Amygdala (tissue), 56 donors: ENCODE results near the gene EDA2R.

Experiments used
- DNase-seq, 56 donors: peaks; one replicate each; lab custom pipeline; 2025; lab: John Stamatoyannopoulos, UW

EDA2R gene

GRCh38 chrX:66638591-66639500, at the start of gene EDA2R:
Gene EDA2R (minus strand): TSS chrX:66639078. CDS start chrX:66616020, 23,058 bp downstream.
- DNase-seq = peak in 25 of 56 donors; percentile 0 to 24 (median 2)

- no peak for DNase-seq
Measured at GRCh38 chrX:66684196-66684595, 45.3 kb upstream of the EDA2R start.

GRCh38 chrX:66680451-66680850, 41.6 kb upstream of the EDA2R start:
- no peak for DNase-seq

- DNase-seq = no peak
Measured at GRCh38 chrX:66677430-66677829, 38.6 kb upstream of the EDA2R start.

GRCh38 chrX:66676990-66677389, 38.1 kb upstream of the EDA2R start:
- no peak for DNase-seq

- no peak for DNase-seq
Measured at GRCh38 chrX:66676413-66676812, 37.5 kb upstream of the EDA2R start.

GRCh38 chrX:66675541-66675940, 36.7 kb upstream of the EDA2R start:
- DNase-seq = no peak

- no peak for DNase-seq
Measured at GRCh38 chrX:66674506-66674905, 35.6 kb upstream of the EDA2R start.

- DNase-seq = no peak
Measured at GRCh38 chrX:66672106-66672505, 33.2 kb upstream of the EDA2R start.

GRCh38 chrX:66654411-66654810, 15.5 kb upstream of the EDA2R start:
- DNase-seq = no peak

GRCh38 chrX:66635360-66635759, 3.5 kb downstream of the EDA2R start:
- DNase-seq = no peak

GRCh38 chrX:66634272-66634671, 4.6 kb downstream of the EDA2R start:
- no peak for DNase-seq

- no peak for DNase-seq
Measured at GRCh38 chrX:66633541-66633940, 5.3 kb downstream of the EDA2R start.

- no peak for DNase-seq
Measured at GRCh38 chrX:66632981-66633380, 5.9 kb downstream of the EDA2R start.

- no peak for DNase-seq
Measured at GRCh38 chrX:66632473-66632872, 6.4 kb downstream of the EDA2R start.

GRCh38 chrX:66625525-66625924, 13.4 kb downstream of the EDA2R start:
- DNase-seq = no peak

- DNase-seq = no peak
Measured at GRCh38 chrX:66622209-66622608, 16.7 kb downstream of the EDA2R start.

GRCh38 chrX:66616944-66617343, 21.9 kb downstream of the EDA2R start:
- no peak for DNase-seq

GRCh38 chrX:66602381-66602938, 36.4 kb downstream of the EDA2R start:
- peak in 37 of 56 donors; percentile 0 to 67 (median 5) for DNase-seq

GRCh38 chrX:66601522-66601921, 37.4 kb downstream of the EDA2R start:
- DNase-seq = no peak

- DNase-seq = no peak
Measured at GRCh38 chrX:66579219-66579618, 59.7 kb downstream of the EDA2R start.

GRCh38 chrX:66553973-66554372, 84.9 kb downstream of the EDA2R start:
- no peak for DNase-seq
